ENCODE results near the gene CANT1. TPM values are rescaled to one million over a fixed set of nuclear protein-coding genes. Genes with fewer than 3 reads are reported as not detected.

Gene CANT1
- total RNA-seq, 4 donors from 2014 or later, result 11.2 to 30.1 (median 21.6) TPM

DNA sequence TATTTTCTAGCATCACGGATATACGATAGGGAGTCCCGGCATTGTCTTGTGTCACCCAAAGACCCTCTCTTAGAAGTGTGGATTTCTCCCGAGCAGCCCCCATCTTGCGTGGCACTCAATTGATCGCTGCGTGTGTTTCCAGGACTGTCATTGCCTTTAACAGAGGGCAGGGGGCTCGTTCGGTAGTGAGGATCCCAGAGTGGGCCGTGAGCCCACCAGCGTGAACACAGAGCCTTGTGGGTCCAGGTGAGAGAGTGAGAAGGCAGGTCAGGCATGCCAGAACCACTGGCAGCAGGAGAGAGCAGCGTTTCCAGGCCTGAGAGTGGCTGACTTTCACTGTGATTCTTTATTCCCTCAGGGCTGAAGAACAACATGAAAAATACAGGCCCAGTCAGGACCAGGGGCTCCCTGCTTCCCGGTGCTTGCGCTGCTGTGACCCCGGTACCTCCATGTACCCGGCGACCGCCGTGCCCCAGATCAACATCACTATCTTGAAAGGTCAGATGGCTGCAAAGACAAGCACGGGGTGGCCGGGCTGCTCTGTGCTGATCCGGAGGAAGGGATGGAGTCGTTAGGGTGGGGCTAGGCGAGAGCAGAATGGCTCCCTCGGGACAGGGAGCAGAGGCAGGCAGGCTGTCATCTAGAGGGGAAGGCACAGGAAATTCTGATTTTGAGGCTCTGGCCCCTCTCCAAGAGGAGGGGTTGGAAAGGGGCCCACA is 36.8 kb upstream of the CANT1 start:
- 32% methylated on average over 6 to 8 of the region's 25 CpGs for WGBS, 2 donors (ENCODE audit: low coverage in 1 of 2)
- TF ChIP-seq EP300 (IDR thresholded peaks at IDR 0.05) (no peak), POLR2AphosphoS5 (IDR thresholded peaks at IDR 0.05) (no peak), POLR2A (IDR thresholded peaks at IDR 0.05) (no peak)
- TF ChIP-seq, protein P1, sequence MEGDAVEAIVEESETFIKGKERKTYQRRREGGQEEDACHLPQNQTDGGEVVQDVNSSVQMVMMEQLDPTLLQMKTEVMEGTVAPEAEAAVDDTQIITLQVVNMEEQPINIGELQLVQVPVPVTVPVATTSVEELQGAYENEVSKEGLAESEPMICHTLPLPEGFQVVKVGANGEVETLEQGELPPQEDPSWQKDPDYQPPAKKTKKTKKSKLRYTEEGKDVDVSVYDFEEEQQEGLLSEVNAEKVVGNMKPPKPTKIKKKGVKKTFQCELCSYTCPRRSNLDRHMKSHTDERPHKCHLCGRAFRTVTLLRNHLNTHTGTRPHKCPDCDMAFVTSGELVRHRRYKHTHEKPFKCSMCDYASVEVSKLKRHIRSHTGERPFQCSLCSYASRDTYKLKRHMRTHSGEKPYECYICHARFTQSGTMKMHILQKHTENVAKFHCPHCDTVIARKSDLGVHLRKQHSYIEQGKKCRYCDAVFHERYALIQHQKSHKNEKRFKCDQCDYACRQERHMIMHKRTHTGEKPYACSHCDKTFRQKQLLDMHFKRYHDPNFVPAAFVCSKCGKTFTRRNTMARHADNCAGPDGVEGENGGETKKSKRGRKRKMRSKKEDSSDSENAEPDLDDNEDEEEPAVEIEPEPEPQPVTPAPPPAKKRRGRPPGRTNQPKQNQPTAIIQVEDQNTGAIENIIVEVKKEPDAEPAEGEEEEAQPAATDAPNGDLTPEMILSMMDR (IDR thresholded peaks at IDR 0.05), result no peak
- Histone ChIP-seq H3K9me3 (no peaks in the 10 kb centered on the region), H3K36me3 (peaks cover 0 to 58% of the 10 kb centered on the region in 2 donors), H3K27me3 (no peaks in the 10 kb centered on the region), H3K4me1 (peaks cover 0 to 45% (median 3%) of the 10 kb centered on the region in 3 donors), H3K4me3 (peak overlapping the region in 1 of 2 donors; percentile 8), H3K27ac (peak overlapping the region in 3 of 4 donors; percentile 24 to 63 (median 53))
- ATAC-seq, result no peak

DNA sequence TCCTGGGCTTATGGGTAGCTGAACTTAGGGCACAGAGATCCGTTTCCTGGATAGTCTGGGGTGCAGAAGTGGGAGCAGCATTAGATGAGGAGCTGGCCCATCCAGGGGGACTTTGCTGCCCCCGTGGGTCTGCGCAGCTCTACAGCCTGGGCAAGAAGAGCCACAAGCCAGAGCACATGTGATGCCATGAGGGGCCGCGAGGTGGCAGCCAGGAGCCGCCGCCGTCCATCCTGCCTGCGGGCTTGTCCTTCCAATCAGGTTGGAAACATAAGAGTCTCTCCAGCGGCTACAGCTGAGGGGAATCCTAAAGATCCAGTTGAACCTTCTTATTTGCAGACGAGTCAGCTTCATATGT is 36.3 kb upstream of the CANT1 start:
- peaks cover 0 to 56% of the 10 kb centered on the region in 2 donors for H3K36me3 ChIP-seq
- H3K9me3 ChIP-seq, result no peaks in the 10 kb centered on the region
- WGBS, 2 donors (ENCODE audit: low coverage in 1 of 2), result 2 to 4% methylated on average over 5 to 8 of the region's 11 CpGs
- TF ChIP-seq EP300 (IDR thresholded peaks at IDR 0.05) (no peak), POLR2A (IDR thresholded peaks at IDR 0.05) (no peak), POLR2AphosphoS5 (IDR thresholded peaks at IDR 0.05) (no peak)
- TF ChIP-seq, protein P1 (IDR thresholded peaks at IDR 0.05), result peak; percentile 85 to 98 (median 91)
- ATAC-seq, result peak; percentile 78
- no peaks in the 10 kb centered on the region for H3K27me3 ChIP-seq
- H3K4me3 ChIP-seq, result no peak overlapping the region
- peak overlapping the region in 2 of 4 donors; percentile 53 to 63 for H3K27ac ChIP-seq
- peaks cover 0 to 45% (median 3%) of the 10 kb centered on the region in 3 donors for H3K4me1 ChIP-seq

DNA sequence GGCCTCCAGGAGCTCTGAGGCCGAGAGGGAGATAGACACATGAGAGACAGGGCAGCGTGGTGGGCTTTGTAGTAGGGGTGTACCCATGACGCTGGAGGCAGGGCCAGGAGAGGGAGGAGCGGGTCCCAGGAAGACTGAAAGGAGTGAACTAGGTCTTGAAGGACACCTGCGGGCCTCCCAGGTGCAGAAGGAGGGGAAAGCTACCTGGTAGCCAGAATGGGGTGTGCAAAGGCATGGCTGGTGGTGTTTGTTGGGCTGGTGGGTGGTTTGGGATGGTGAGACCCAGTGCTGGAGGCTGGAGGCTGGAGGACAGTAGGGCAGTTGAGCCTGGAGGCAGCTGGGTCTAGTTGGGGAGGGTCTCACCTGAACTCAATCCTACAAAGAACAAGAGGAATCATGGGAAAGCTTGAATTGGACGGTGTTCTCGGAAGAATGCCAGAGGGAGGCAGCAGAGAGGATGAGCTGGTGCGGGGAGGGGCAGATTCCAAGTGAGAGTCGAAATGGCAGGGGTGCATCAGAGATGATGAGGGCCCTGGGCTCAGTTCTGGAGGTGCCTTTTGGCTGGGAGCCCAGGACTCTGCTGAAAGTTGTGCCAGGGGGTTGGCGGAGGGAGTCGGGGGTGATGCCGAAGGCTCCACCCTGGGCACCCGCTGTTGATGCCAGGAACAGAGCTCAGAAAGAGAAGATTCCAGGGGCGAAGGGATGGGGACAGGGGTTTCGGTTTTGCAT is 35.6 kb upstream of the CANT1 start:
- peaks cover 0 to 45% (median 3%) of the 10 kb centered on the region in 3 donors for H3K4me1 ChIP-seq
- no peaks in the 10 kb centered on the region for H3K27me3 ChIP-seq
- TF ChIP-seq EP300 (IDR thresholded peaks at IDR 0.05), result no peak
- ATAC-seq, result no peak
- H3K36me3 ChIP-seq, result peaks cover 0 to 49% of the 10 kb centered on the region in 2 donors
- WGBS, 2 donors (ENCODE audit: low coverage in 1 of 2), result 68 to 72% methylated on average over 7 to 8 of the region's 15 CpGs
- no peak overlapping the region for H3K27ac ChIP-seq
- H3K9me3 ChIP-seq, result no peaks in the 10 kb centered on the region
- H3K4me3 ChIP-seq, result no peak overlapping the region

DNA sequence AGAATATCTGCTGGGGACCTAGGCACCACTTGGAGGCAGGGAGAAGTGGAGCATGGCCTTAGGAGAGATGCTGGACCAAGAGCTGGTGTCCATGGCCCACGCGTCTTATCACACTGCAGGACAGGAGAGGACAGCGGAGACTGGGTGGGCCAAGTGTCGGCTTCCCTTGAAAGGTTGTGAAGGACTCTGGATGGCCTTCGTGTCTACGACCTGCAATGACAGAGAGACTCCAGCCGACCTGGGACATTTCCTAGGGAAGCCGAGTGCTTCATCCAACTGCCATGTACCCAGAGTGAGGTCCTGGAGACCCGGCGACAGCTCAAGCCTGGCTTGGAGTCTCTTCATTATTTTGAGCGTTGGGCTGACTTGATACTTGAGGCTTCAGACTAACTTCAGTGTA is 34.9 kb upstream of the CANT1 start:
- TF ChIP-seq POLR2A (IDR thresholded peaks at IDR 0.05) (no peak), EP300 (IDR thresholded peaks at IDR 0.05) (no peak), POLR2AphosphoS5 (IDR thresholded peaks at IDR 0.05) (no peak)
- TF ChIP-seq, protein P1 (IDR thresholded peaks at IDR 0.05), result no peak
- no peaks in the 10 kb centered on the region for H3K27me3 ChIP-seq
- ATAC-seq, result no peak
- H3K4me1 ChIP-seq, result peaks cover 0 to 45% (median 3%) of the 10 kb centered on the region in 3 donors
- no peak overlapping the region for H3K4me3 ChIP-seq
- no peak overlapping the region for H3K27ac ChIP-seq
- no CpG with 5 or more reads among the region's 11 CpGs for WGBS, 2 donors (ENCODE audit: low coverage in 1 of 2)
- no peaks in the 10 kb centered on the region for H3K9me3 ChIP-seq
- peaks cover 0 to 42% of the 10 kb centered on the region in 2 donors for H3K36me3 ChIP-seq

DNA sequence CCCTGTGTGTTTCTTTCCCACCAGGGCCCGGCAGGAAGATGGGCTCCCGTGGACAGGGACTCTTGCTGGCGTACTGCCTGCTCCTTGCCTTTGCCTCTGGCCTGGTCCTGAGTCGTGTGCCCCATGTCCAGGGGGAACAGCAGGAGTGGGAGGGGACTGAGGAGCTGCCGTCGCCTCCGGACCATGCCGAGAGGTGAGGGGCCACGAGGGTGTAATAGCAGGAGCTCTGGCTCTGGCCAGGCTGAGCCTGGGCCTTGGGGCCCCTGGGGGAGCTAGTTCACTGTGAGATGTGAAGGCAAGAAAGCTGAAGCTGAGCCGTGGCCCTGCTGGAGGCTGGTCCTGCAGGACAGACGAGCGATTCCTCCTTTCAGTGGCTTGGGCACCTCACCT is 34.4 kb upstream of the CANT1 start:
- peaks cover 0 to 37% of the 10 kb centered on the region in 2 donors for H3K36me3 ChIP-seq
- no peaks in the 10 kb centered on the region for H3K9me3 ChIP-seq
- no peak for TF ChIP-seq POLR2AphosphoS5 (IDR thresholded peaks at IDR 0.05)
- no peak for TF ChIP-seq EP300 (IDR thresholded peaks at IDR 0.05)
- TF ChIP-seq, protein P1 (IDR thresholded peaks at IDR 0.05), result no peak
- no peak for TF ChIP-seq POLR2A (IDR thresholded peaks at IDR 0.05)
- ATAC-seq, result no peak
- H3K4me1 ChIP-seq, result peaks cover 0 to 48% (median 3%) of the 10 kb centered on the region in 3 donors
- H3K27ac ChIP-seq, result no peak overlapping the region
- no peak overlapping the region for H3K4me3 ChIP-seq
- no peaks in the 10 kb centered on the region for H3K27me3 ChIP-seq
- no CpG with 5 or more reads among the region's 12 CpGs for WGBS, 2 donors (ENCODE audit: low coverage in 1 of 2)
